GM23338 (cell line): ENCODE data around the gene ARRB1. TPM values are rescaled to one million over a fixed set of nuclear protein-coding genes. Genes with fewer than 3 reads are reported as not detected.
A peak's percentile ranks its signal among the peaks of the same experiment; 100 is the strongest.

ENCODE experiments used
- ATAC-seq: fragments of 200-7000 bp; cut with Tn5 transposase; 3 replicates; pipeline ENCODE4 v1.9.1; 2020
- DNase-seq: peaks from one replicate; pipeline ENCODE4 v3.0.0-alpha.2; 2015; ENCODE audit warnings: low spot score
- H2AFZ ChIP-seq: fragments of 200-600 bp; sonication (generic); 2 replicates; pipeline ENCODE4 v1.8.0; 2016; ENCODE audit warnings: antibody characterized with exemption, mild to moderate bottlenecking, moderate library complexity
- H3F3A ChIP-seq: fragments of 200-600 bp; sonication (generic); replicated peaks from 2 replicates; pipeline ENCODE4 v1.8.0; 2017; ENCODE audit warnings: antibody characterized with exemption, mixed run types, low read depth
- H3K27ac ChIP-seq: fragments of 200-600 bp; sonication (generic); 2 replicates; pipeline ENCODE4 v1.6.1; 2016; ENCODE audit warnings: low read depth
- H3K27me3 ChIP-seq: fragments of 200-600 bp; sonication (generic); 2 replicates; pipeline ENCODE4 v1.8.0; 2016; ENCODE audit warnings: mild to moderate bottlenecking, mixed run types, moderate library complexity; ENCODE audit not compliant: insufficient read depth
- H3K36me3 ChIP-seq: fragments of 200-600 bp; sonication (generic); 2 replicates; pipeline ENCODE4 v1.8.0; 2016; ENCODE audit warnings: mild to moderate bottlenecking; ENCODE audit not compliant: insufficient read depth
- H3K4me1 ChIP-seq: fragments of 200-600 bp; sonication (generic); 2 replicates; pipeline ENCODE4 v1.8.0; 2016; ENCODE audit warnings: mild to moderate bottlenecking, moderate library complexity; ENCODE audit not compliant: insufficient read depth
- H3K4me2 ChIP-seq: fragments of 200-600 bp; sonication (generic); 2 replicates; pipeline ENCODE4 v1.7.1; 2017; ENCODE audit warnings: mixed run types
- H3K4me3 ChIP-seq: fragments of 200-600 bp; sonication (generic); 2 replicates; pipeline ENCODE4 v1.6.1; 2016; ENCODE audit warnings: mixed run types
- H3K79me2 ChIP-seq: fragments of 200-600 bp; sonication (generic); replicated peaks from 2 replicates; pipeline ENCODE4 v1.8.0; 2017; ENCODE audit warnings: mild to moderate bottlenecking; ENCODE audit not compliant: insufficient read depth
- H3K9me2 ChIP-seq: fragments of 200-600 bp; sonication (generic); 2 replicates; pipeline ENCODE4 v1.8.0; 2017; ENCODE audit not compliant: insufficient read depth
- H4K20me1 ChIP-seq: fragments of 200-600 bp; sonication (generic); replicated peaks from 2 replicates; pipeline ENCODE4 v1.8.0; 2017; ENCODE audit warnings: mild to moderate bottlenecking; ENCODE audit not compliant: insufficient read depth
- H3K27ac Mint-ChIP-seq: 2 replicates; pipeline ENCODE4 v1.8.0; 2020; ENCODE audit warnings: inconsistent platforms, mild to moderate bottlenecking, moderate library complexity, mixed read lengths
- H3K27me3 Mint-ChIP-seq: 3 replicates; pipeline ENCODE4 v1.8.0; 2022; ENCODE audit warnings: low read depth, mild to moderate bottlenecking, moderate library complexity, mixed read lengths, inconsistent platforms; ENCODE audit not compliant: insufficient read depth, poor library complexity
- H3K36me3 Mint-ChIP-seq: 3 replicates; pipeline ENCODE4 v1.8.0; 2021; ENCODE audit warnings: low read depth, mild to moderate bottlenecking, inconsistent platforms, moderate library complexity, mixed read lengths
- H3K4me1 Mint-ChIP-seq: 3 replicates; pipeline ENCODE4 v1.8.0; 2020; ENCODE audit warnings: mild to moderate bottlenecking, inconsistent platforms, mixed read lengths
- H3K4me3 Mint-ChIP-seq: 3 replicates; pipeline ENCODE4 v1.8.0; 2021; ENCODE audit warnings: moderate library complexity, mild to moderate bottlenecking, inconsistent platforms, mixed read lengths
- H3K9me3 Mint-ChIP-seq: 3 replicates; pipeline ENCODE4 v1.8.0; 2020; ENCODE audit warnings: moderate library complexity, mild to moderate bottlenecking, inconsistent platforms, mixed read lengths
- CREB1 ChIP-seq: fragments of 250-450 bp; sonication (Bioruptor Pico); IDR thresholded peaks from 2 replicates; pipeline ENCODE4 v1.5.0; 2020; ENCODE audit warnings: low read depth, mild to moderate bottlenecking, moderate library complexity
- EZH2 ChIP-seq: fragments of 200-600 bp; sonication (generic); IDR thresholded peaks from one replicate; pipeline ENCODE4 v1.8.0; 2017; ENCODE audit warnings: antibody characterized with exemption, mild to moderate bottlenecking, low read depth; ENCODE audit not compliant: unreplicated experiment
- EZH2phosphoT487 ChIP-seq: fragments of 200-600 bp; sonication (generic); IDR thresholded peaks from one replicate; pipeline ENCODE4 v1.8.1; 2018; ENCODE audit warnings: antibody characterized with exemption; ENCODE audit not compliant: unreplicated experiment
- JUNB ChIP-seq: IDR thresholded peaks from one replicate; pipeline ENCODE4 v1.6.1; 2016; ENCODE audit warnings: antibody characterized with exemption; ENCODE audit not compliant: unreplicated experiment
- NANOG ChIP-seq: IDR thresholded peaks from 2 replicates; pipeline ENCODE4 v1.6.1; 2016; ENCODE audit warnings: antibody characterized with exemption, borderline replicate concordance
- POLR2AphosphoS5 ChIP-seq: IDR thresholded peaks from 2 replicates; pipeline ENCODE4 v1.6.1; 2016; ENCODE audit warnings: antibody characterized with exemption, low read depth
- STAT1 ChIP-seq: IDR thresholded peaks from one replicate; pipeline ENCODE4 v1.6.1; 2016; ENCODE audit warnings: antibody characterized with exemption; ENCODE audit not compliant: unreplicated experiment
- ZNF114 ChIP-seq: fragments of 250-450 bp; sonication (Bioruptor Pico); IDR thresholded peaks from 2 replicates; pipeline ENCODE4 v1.5.0; 2020; ENCODE audit warnings: mild to moderate bottlenecking, moderate library complexity
- ZNF331 ChIP-seq: fragments of 250-450 bp; sonication (Bioruptor Pico); IDR thresholded peaks from 2 replicates; pipeline ENCODE4 v1.5.0; 2020; ENCODE audit warnings: low read depth, mild to moderate bottlenecking, moderate library complexity
- polyA plus RNA-seq: library from polyadenylated mRNA; unstranded; fragments of >200 nt; fragmentation: Nextera tagmentation; extraction: Ambion mirVana; gene quantifications from 2 replicates; pipeline ENCODE4 v1.2.1, GENCODE V29; 2016
- total RNA-seq: library from RNA; depleted of rRNA; stranded (reverse); fragments of >200 nt; shearing (Covaris generic); gene quantifications from 2 replicates; pipeline ENCODE4 v1.2.3, GENCODE V29; 2014
- TF ChIP-seq, protein P1 (sequence below): IDR thresholded peaks from one replicate; pipeline ENCODE4 v1.6.1; 2018; ENCODE audit warnings: antibody characterized with exemption; ENCODE audit not compliant: unreplicated experiment
- TF ChIP-seq, protein P2 (sequence below), 2 experiments: fragments of 200-600 bp in 1 of 2; sonication (generic) in 1 of 2; conservative IDR thresholded peaks; 2 replicates each; pipeline versions ENCODE4 v1.5.1 to v1.6.1; 2016 to 2017; ENCODE audit warnings: antibody characterized with exemption in 2 of 2, low read depth in 2 of 2, mild to moderate bottlenecking in 2 of 2, moderate library complexity in 1 of 2
- TF ChIP-seq, protein P3 (sequence below): fragments of 250-450 bp; sonication (Bioruptor Pico); IDR thresholded peaks from 2 replicates; pipeline ENCODE4 v1.5.0; 2020; ENCODE audit warnings: mild to moderate bottlenecking, moderate library complexity
- TF ChIP-seq, protein P4 (sequence below): IDR thresholded peaks from 2 replicates; pipeline ENCODE4 v1.6.1; 2016; ENCODE audit warnings: antibody characterized with exemption

Gene ARRB1
- total and polyA plus RNA-seq, 2 experiments from 2014 or later = 6.3 to 11.1 TPM

DNA sequence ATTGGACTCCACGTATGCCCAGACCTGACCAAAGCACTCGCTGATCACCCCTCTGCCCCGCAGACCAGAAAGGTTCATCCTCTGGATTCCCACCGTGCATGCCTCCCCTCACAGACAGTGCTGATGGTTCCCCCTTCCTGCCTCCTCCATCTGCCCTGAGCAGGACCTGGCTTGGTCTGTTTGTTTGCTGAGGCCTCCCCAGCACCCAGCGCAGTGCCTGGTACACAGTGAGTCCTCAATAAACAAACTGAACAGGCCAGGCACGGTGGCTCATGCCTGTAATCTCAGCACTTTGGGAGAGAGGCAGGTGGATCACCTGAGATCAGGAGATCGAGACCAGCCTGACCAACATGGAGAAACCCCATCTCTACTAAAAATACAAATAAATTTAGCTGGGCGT, 24.2 kb upstream of the ARRB1 start:
- no peaks in the 10 kb centered on the region for H3F3A ChIP-seq
- H3K27ac Mint-ChIP-seq = no peak overlapping the region
- no peaks in the 10 kb centered on the region for H3K4me1 ChIP-seq
- 0 out of 2 replicates have a peak overlapping the region, but pooled peaks have one; percentile 10 for H2AFZ ChIP-seq
- no peaks in the 10 kb centered on the region for H3K36me3 ChIP-seq
- H3K27ac ChIP-seq = no peak overlapping the region
- H3K27me3 Mint-ChIP-seq = peaks cover 5% of the 10 kb centered on the region
- TF ChIP-seq, protein P1, sequence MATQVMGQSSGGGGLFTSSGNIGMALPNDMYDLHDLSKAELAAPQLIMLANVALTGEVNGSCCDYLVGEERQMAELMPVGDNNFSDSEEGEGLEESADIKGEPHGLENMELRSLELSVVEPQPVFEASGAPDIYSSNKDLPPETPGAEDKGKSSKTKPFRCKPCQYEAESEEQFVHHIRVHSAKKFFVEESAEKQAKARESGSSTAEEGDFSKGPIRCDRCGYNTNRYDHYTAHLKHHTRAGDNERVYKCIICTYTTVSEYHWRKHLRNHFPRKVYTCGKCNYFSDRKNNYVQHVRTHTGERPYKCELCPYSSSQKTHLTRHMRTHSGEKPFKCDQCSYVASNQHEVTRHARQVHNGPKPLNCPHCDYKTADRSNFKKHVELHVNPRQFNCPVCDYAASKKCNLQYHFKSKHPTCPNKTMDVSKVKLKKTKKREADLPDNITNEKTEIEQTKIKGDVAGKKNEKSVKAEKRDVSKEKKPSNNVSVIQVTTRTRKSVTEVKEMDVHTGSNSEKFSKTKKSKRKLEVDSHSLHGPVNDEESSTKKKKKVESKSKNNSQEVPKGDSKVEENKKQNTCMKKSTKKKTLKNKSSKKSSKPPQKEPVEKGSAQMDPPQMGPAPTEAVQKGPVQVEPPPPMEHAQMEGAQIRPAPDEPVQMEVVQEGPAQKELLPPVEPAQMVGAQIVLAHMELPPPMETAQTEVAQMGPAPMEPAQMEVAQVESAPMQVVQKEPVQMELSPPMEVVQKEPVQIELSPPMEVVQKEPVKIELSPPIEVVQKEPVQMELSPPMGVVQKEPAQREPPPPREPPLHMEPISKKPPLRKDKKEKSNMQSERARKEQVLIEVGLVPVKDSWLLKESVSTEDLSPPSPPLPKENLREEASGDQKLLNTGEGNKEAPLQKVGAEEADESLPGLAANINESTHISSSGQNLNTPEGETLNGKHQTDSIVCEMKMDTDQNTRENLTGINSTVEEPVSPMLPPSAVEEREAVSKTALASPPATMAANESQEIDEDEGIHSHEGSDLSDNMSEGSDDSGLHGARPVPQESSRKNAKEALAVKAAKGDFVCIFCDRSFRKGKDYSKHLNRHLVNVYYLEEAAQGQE = no peak
- TF ChIP-seq, protein P2, sequence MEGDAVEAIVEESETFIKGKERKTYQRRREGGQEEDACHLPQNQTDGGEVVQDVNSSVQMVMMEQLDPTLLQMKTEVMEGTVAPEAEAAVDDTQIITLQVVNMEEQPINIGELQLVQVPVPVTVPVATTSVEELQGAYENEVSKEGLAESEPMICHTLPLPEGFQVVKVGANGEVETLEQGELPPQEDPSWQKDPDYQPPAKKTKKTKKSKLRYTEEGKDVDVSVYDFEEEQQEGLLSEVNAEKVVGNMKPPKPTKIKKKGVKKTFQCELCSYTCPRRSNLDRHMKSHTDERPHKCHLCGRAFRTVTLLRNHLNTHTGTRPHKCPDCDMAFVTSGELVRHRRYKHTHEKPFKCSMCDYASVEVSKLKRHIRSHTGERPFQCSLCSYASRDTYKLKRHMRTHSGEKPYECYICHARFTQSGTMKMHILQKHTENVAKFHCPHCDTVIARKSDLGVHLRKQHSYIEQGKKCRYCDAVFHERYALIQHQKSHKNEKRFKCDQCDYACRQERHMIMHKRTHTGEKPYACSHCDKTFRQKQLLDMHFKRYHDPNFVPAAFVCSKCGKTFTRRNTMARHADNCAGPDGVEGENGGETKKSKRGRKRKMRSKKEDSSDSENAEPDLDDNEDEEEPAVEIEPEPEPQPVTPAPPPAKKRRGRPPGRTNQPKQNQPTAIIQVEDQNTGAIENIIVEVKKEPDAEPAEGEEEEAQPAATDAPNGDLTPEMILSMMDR (conservative IDR thresholded peaks at IDR 0.05; ENCODE audit: low read depth in 2 of 2) = no peak
- no peak for TF ChIP-seq STAT1
- no peak for TF ChIP-seq ZNF114 (CRISPR knock-in tag)
- no peak for TF ChIP-seq ZNF331 (CRISPR knock-in tag)
- TF ChIP-seq, protein P3, sequence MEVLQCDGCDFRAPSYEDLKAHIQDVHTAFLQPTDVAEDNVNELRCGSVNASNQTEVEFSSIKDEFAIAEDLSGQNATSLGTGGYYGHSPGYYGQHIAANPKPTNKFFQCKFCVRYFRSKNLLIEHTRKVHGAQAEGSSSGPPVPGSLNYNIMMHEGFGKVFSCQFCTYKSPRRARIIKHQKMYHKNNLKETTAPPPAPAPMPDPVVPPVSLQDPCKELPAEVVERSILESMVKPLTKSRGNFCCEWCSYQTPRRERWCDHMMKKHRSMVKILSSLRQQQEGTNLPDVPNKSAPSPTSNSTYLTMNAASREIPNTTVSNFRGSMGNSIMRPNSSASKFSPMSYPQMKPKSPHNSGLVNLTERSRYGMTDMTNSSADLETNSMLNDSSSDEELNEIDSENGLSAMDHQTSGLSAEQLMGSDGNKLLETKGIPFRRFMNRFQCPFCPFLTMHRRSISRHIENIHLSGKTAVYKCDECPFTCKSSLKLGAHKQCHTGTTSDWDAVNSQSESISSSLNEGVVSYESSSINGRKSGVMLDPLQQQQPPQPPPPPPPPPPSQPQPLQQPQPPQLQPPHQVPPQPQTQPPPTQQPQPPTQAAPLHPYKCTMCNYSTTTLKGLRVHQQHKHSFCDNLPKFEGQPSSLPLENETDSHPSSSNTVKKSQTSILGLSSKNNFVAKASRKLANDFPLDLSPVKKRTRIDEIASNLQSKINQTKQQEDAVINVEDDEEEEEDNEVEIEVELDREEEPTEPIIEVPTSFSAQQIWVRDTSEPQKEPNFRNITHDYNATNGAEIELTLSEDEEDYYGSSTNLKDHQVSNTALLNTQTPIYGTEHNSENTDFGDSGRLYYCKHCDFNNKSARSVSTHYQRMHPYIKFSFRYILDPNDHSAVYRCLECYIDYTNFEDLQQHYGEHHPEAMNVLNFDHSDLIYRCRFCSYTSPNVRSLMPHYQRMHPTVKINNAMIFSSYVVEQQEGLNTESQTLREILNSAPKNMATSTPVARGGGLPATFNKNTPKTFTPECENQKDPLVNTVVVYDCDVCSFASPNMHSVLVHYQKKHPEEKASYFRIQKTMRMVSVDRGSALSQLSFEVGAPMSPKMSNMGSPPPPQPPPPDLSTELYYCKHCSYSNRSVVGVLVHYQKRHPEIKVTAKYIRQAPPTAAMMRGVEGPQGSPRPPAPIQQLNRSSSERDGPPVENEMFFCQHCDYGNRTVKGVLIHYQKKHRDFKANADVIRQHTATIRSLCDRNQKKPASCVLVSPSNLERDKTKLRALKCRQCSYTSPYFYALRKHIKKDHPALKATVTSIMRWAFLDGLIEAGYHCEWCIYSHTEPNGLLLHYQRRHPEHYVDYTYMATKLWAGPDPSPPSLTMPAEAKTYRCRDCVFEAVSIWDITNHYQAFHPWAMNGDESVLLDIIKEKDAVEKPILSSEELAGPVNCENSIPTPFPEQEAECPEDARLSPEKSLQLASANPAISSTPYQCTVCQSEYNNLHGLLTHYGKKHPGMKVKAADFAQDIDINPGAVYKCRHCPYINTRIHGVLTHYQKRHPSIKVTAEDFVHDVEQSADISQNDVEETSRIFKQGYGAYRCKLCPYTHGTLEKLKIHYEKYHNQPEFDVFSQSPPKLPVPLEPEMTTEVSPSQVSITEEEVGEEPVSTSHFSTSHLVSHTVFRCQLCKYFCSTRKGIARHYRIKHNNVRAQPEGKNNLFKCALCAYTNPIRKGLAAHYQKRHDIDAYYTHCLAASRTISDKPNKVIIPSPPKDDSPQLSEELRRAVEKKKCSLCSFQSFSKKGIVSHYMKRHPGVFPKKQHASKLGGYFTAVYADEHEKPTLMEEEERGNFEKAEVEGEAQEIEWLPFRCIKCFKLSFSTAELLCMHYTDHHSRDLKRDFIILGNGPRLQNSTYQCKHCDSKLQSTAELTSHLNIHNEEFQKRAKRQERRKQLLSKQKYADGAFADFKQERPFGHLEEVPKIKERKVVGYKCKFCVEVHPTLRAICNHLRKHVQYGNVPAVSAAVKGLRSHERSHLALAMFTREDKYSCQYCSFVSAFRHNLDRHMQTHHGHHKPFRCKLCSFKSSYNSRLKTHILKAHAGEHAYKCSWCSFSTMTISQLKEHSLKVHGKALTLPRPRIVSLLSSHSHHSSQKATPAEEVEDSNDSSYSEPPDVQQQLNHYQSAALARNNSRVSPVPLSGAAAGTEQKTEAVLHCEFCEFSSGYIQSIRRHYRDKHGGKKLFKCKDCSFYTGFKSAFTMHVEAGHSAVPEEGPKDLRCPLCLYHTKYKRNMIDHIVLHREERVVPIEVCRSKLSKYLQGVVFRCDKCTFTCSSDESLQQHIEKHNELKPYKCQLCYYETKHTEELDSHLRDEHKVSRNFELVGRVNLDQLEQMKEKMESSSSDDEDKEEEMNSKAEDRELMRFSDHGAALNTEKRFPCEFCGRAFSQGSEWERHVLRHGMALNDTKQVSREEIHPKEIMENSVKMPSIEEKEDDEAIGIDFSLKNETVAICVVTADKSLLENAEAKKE (CRISPR knock-in tag) = no peak
- TF ChIP-seq EZH2 = no peak
- TF ChIP-seq, protein P4, sequence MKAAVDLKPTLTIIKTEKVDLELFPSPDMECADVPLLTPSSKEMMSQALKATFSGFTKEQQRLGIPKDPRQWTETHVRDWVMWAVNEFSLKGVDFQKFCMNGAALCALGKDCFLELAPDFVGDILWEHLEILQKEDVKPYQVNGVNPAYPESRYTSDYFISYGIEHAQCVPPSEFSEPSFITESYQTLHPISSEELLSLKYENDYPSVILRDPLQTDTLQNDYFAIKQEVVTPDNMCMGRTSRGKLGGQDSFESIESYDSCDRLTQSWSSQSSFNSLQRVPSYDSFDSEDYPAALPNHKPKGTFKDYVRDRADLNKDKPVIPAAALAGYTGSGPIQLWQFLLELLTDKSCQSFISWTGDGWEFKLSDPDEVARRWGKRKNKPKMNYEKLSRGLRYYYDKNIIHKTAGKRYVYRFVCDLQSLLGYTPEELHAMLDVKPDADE = no peak
- no peak for TF ChIP-seq CREB1 (CRISPR knock-in tag)
- TF ChIP-seq NANOG = no peak
- TF ChIP-seq POLR2AphosphoS5 = no peak
- no peak for TF ChIP-seq EZH2phosphoT487
- no peak for TF ChIP-seq JUNB
- H3K79me2 ChIP-seq = no peaks in the 10 kb centered on the region
- no peak overlapping the region for H3K4me2 ChIP-seq
- no peak for ATAC-seq
- no peak for DNase-seq
- no peaks in the 10 kb centered on the region for H4K20me1 ChIP-seq
- no peaks in the 10 kb centered on the region for H3K9me3 Mint-ChIP-seq
- no peaks in the 10 kb centered on the region for H3K9me2 ChIP-seq
- H3K4me1 Mint-ChIP-seq = peaks cover 4% of the 10 kb centered on the region
- H3K4me3 Mint-ChIP-seq = no peak overlapping the region
- no peak overlapping the region for H3K4me3 ChIP-seq
- no peaks in the 10 kb centered on the region for H3K27me3 ChIP-seq
- no peaks in the 10 kb centered on the region; the same call in 2 of the 3 replicates for H3K36me3 Mint-ChIP-seq
